HUES48 (cell line): ENCODE measurements around the gene PAH.

Experiments used
- H3K27ac ChIP-seq: one replicate; pipeline ENCODE4 v1.7.0; 2013; ENCODE audit warnings: low read depth, low read length, inconsistent platforms
- H3K27me3 ChIP-seq: 2 replicates; pipeline ENCODE4 v1.6.1; 2013; ENCODE audit warnings: mild to moderate bottlenecking, low read length; ENCODE audit not compliant: control insufficient read depth, insufficient read depth
- H3K36me3 ChIP-seq: 2 replicates; pipeline ENCODE4 v1.6.1; 2013; ENCODE audit warnings: low read length; ENCODE audit not compliant: control insufficient read depth, insufficient read depth
- H3K4me1 ChIP-seq: 2 replicates; pipeline ENCODE4 v1.6.1; 2013; ENCODE audit warnings: mild to moderate bottlenecking, low read length; ENCODE audit not compliant: control insufficient read depth, insufficient read depth
- H3K4me3 ChIP-seq: 2 replicates; pipeline ENCODE4 v1.5.1; 2013; ENCODE audit warnings: mild to moderate bottlenecking, low read depth, low read length
- H3K9ac ChIP-seq: 2 replicates; pipeline ENCODE4 v1.6.1; 2013; ENCODE audit warnings: mild to moderate bottlenecking, low read depth, low read length, moderate library complexity
- H3K9me3 ChIP-seq: 2 replicates; pipeline ENCODE4 v1.6.1; 2013; ENCODE audit warnings: low read length; ENCODE audit not compliant: control insufficient read depth, insufficient read depth

The PAH gene

GRCh38 chr12:102891756-102892155, 25.3 kb downstream of the PAH start:
- H3K9ac ChIP-seq, result no peak overlapping the region
- H3K36me3 ChIP-seq, result no peaks in the 10 kb centered on the region
- no peak overlapping the region for H3K4me3 ChIP-seq
- H3K4me1 ChIP-seq, result peaks cover 8% of the 10 kb centered on the region
- no peaks in the 10 kb centered on the region for H3K9me3 ChIP-seq
- no peaks in the 10 kb centered on the region for H3K27me3 ChIP-seq
- H3K27ac ChIP-seq, result no peak overlapping the region

- no peak overlapping the region for H3K27ac ChIP-seq
- peaks cover 8% of the 10 kb centered on the region for H3K4me1 ChIP-seq
- no peak overlapping the region for H3K9ac ChIP-seq
- H3K36me3 ChIP-seq, result no peaks in the 10 kb centered on the region
- no peaks in the 10 kb centered on the region for H3K27me3 ChIP-seq
- no peak overlapping the region for H3K4me3 ChIP-seq
- no peaks in the 10 kb centered on the region for H3K9me3 ChIP-seq
These were observed 28.5 kb downstream of the PAH start for GRCh38 chr12:102888511-102888910.

GRCh38 chr12:102885043-102885932, 31.8 kb downstream of the PAH start:
- no peaks in the 10 kb centered on the region for H3K36me3 ChIP-seq
- H3K9ac ChIP-seq, result no peak overlapping the region
- H3K27me3 ChIP-seq, result no peaks in the 10 kb centered on the region
- H3K27ac ChIP-seq, result no peak overlapping the region
- no peaks in the 10 kb centered on the region for H3K9me3 ChIP-seq
- H3K4me3 ChIP-seq, result no peak overlapping the region
- H3K4me1 ChIP-seq, result peaks cover 8% of the 10 kb centered on the region

GRCh38 chr12:102883204-102883799, 33.7 kb downstream of the PAH start:
- H3K4me1 ChIP-seq, result peaks cover 2% of the 10 kb centered on the region; the same call in 1 of the 2 replicates
- H3K9me3 ChIP-seq, result no peaks in the 10 kb centered on the region
- no peak overlapping the region for H3K4me3 ChIP-seq
- H3K9ac ChIP-seq, result no peak overlapping the region
- no peaks in the 10 kb centered on the region for H3K27me3 ChIP-seq
- no peaks in the 10 kb centered on the region for H3K36me3 ChIP-seq
- H3K27ac ChIP-seq, result no peak overlapping the region

GRCh38 chr12:102880783-102881182, 36.3 kb downstream of the PAH start:
- Histone ChIP-seq H3K36me3 (no peaks in the 10 kb centered on the region), H3K4me1 (no peaks in the 10 kb centered on the region), H3K9me3 (no peaks in the 10 kb centered on the region), H3K9ac (no peak overlapping the region), H3K4me3 (no peak overlapping the region), H3K27ac (no peak overlapping the region), H3K27me3 (no peaks in the 10 kb centered on the region)

- H3K9ac ChIP-seq, result no peak overlapping the region
These were observed 37.8 kb downstream of the PAH start for GRCh38 chr12:102879144-102879763.

GRCh38 chr12:102876883-102877282, 40.2 kb downstream of the PAH start:
- Histone ChIP-seq H3K9ac (no peak overlapping the region), H3K4me3 (no peak overlapping the region), H3K27ac (no peak overlapping the region), H3K36me3 (no peaks in the 10 kb centered on the region), H3K9me3 (no peaks in the 10 kb centered on the region), H3K4me1 (no peaks in the 10 kb centered on the region), H3K27me3 (no peaks in the 10 kb centered on the region)

More at GRCh38 chr12:102879144-102879763, 37.8 kb downstream of the PAH start:
- Histone ChIP-seq H3K4me3 (no peak overlapping the region), H3K27ac (no peak overlapping the region), H3K27me3 (no peaks in the 10 kb centered on the region), H3K4me1 (no peaks in the 10 kb centered on the region), H3K9me3 (no peaks in the 10 kb centered on the region), H3K36me3 (no peaks in the 10 kb centered on the region)

- Histone ChIP-seq H3K9me3 (no peaks in the 10 kb centered on the region), H3K4me3 (no peak overlapping the region), H3K9ac (no peak overlapping the region), H3K36me3 (no peaks in the 10 kb centered on the region), H3K27ac (no peak overlapping the region), H3K27me3 (no peaks in the 10 kb centered on the region), H3K4me1 (no peaks in the 10 kb centered on the region)
These were observed 42.2 kb downstream of the PAH start for GRCh38 chr12:102874819-102875218.

- no peaks in the 10 kb centered on the region for H3K4me1 ChIP-seq
- no peak overlapping the region for H3K4me3 ChIP-seq
- no peak overlapping the region for H3K27ac ChIP-seq
- H3K27me3 ChIP-seq, result no peaks in the 10 kb centered on the region
- no peaks in the 10 kb centered on the region for H3K9me3 ChIP-seq
- H3K36me3 ChIP-seq, result no peaks in the 10 kb centered on the region
- no peak overlapping the region for H3K9ac ChIP-seq
These were observed 44.0 kb downstream of the PAH start for GRCh38 chr12:102873077-102873476.

GRCh38 chr12:102871014-102871413, 46.0 kb downstream of the PAH start:
- Histone ChIP-seq H3K9ac (no peak overlapping the region), H3K9me3 (no peaks in the 10 kb centered on the region), H3K36me3 (no peaks in the 10 kb centered on the region), H3K4me3 (no peak overlapping the region), H3K27me3 (no peaks in the 10 kb centered on the region), H3K27ac (no peak overlapping the region), H3K4me1 (no peaks in the 10 kb centered on the region)

- H3K27me3 ChIP-seq, result no peaks in the 10 kb centered on the region
- no peak overlapping the region for H3K4me3 ChIP-seq
- H3K4me1 ChIP-seq, result no peaks in the 10 kb centered on the region
- H3K9me3 ChIP-seq, result no peaks in the 10 kb centered on the region
- no peak overlapping the region for H3K27ac ChIP-seq
- H3K9ac ChIP-seq, result no peak overlapping the region
- no peaks in the 10 kb centered on the region for H3K36me3 ChIP-seq
These were observed 47.5 kb downstream of the PAH start for GRCh38 chr12:102869571-102869970.
